BLaER1 (cell line): ENCODE data around the gene PARP9.

Experiments used
- H3K27ac ChIP-seq: shearing (Covaris generic); formaldehyde crosslinking; 2 replicates; pipeline ENCODE4 v1.8.1; 2022
- H3K27me3 ChIP-seq: shearing (Covaris generic); formaldehyde crosslinking; 2 replicates; pipeline ENCODE4 v1.8.1; 2022
- H3K36me3 ChIP-seq: shearing (Covaris generic); formaldehyde crosslinking; 2 replicates; pipeline ENCODE4 v1.8.1; 2022
- H3K4me1 ChIP-seq: shearing (Covaris generic); formaldehyde crosslinking; 2 replicates; pipeline ENCODE4 v1.8.1; 2022
- H3K4me2 ChIP-seq: shearing (Covaris generic); formaldehyde crosslinking; 2 replicates; pipeline ENCODE4 v1.8.1; 2022
- H3K4me3 ChIP-seq: shearing (Covaris generic); formaldehyde crosslinking; 2 replicates; pipeline ENCODE4 v1.8.1; 2022
- H3K9ac ChIP-seq: shearing (Covaris generic); formaldehyde crosslinking; 2 replicates; pipeline ENCODE4 v1.8.1; 2022
- H3K9me3 ChIP-seq: shearing (Covaris generic); formaldehyde crosslinking; 2 replicates; pipeline ENCODE4 v1.8.1; 2022
- H4K20me1 ChIP-seq: shearing (Covaris generic); formaldehyde crosslinking; 2 replicates; pipeline ENCODE4 v1.8.1; 2022
- Cebpa-rat ChIP-seq: shearing (Covaris generic); IDR thresholded peaks from 2 replicates; pipeline ENCODE4 v1.8.1; 2022

Gene PARP9

GRCh38 chr3:122594025-122594424 lies 29.9 kb upstream of the PARP9 start:
- Histone ChIP-seq H3K27ac (no peak overlapping the region), H3K9me3 (0 out of 2 replicates have a peak, but pooled peaks cover 12% of the 10 kb centered on the region), H3K4me2 (no peak overlapping the region), H3K36me3 (peaks cover 26% of the 10 kb centered on the region), H3K4me1 (peaks cover 6% of the 10 kb centered on the region; the same call in 1 of the 2 replicates), H3K9ac (no peak overlapping the region), H4K20me1 (no peaks in the 10 kb centered on the region), H3K27me3 (no peaks in the 10 kb centered on the region), H3K4me3 (no peak overlapping the region)
- no peak for TF ChIP-seq Cebpa-rat

- no peak overlapping the region for H3K27ac ChIP-seq
- H3K27me3 ChIP-seq = no peaks in the 10 kb centered on the region
- H4K20me1 ChIP-seq = peaks cover 10% of the 10 kb centered on the region; the same call in 1 of the 2 replicates
- H3K4me3 ChIP-seq = no peak overlapping the region
- H3K9me3 ChIP-seq = peaks cover 10% of the 10 kb centered on the region; the same call in 1 of the 2 replicates
- no peak overlapping the region for H3K9ac ChIP-seq
- peaks cover 6% of the 10 kb centered on the region; the same call in 1 of the 2 replicates for H3K4me1 ChIP-seq
- H3K4me2 ChIP-seq = no peak overlapping the region
- H3K36me3 ChIP-seq = peaks cover 26% of the 10 kb centered on the region
- TF ChIP-seq Cebpa-rat = no peak
These were observed 26.5 kb upstream of the PARP9 start for GRCh38 chr3:122590610-122591009.

GRCh38 chr3:122589297-122589696 lies 25.2 kb upstream of the PARP9 start:
- H3K9ac ChIP-seq = no peak overlapping the region
- no peak overlapping the region for H3K4me3 ChIP-seq
- no peaks in the 10 kb centered on the region for H3K27me3 ChIP-seq
- H3K4me2 ChIP-seq = no peak overlapping the region
- H3K9me3 ChIP-seq = peaks cover 17% of the 10 kb centered on the region
- TF ChIP-seq Cebpa-rat = no peak
- no peak overlapping the region for H3K27ac ChIP-seq
- H3K36me3 ChIP-seq = peaks cover 35% of the 10 kb centered on the region
- H3K4me1 ChIP-seq = no peaks in the 10 kb centered on the region
- peaks cover 10% of the 10 kb centered on the region; the same call in 1 of the 2 replicates for H4K20me1 ChIP-seq

- H3K36me3 ChIP-seq = peaks cover 49% of the 10 kb centered on the region
- H3K27ac ChIP-seq = no peak overlapping the region
- no peak overlapping the region for H3K9ac ChIP-seq
- TF ChIP-seq Cebpa-rat = no peak
- no peaks in the 10 kb centered on the region for H3K27me3 ChIP-seq
- H4K20me1 ChIP-seq = peaks cover 10% of the 10 kb centered on the region; the same call in 1 of the 2 replicates
- no peaks in the 10 kb centered on the region for H3K4me1 ChIP-seq
- H3K4me3 ChIP-seq = no peak overlapping the region
- H3K4me2 ChIP-seq = no peak overlapping the region
- H3K9me3 ChIP-seq = peaks cover 31% of the 10 kb centered on the region
These were observed 23.5 kb upstream of the PARP9 start for GRCh38 chr3:122587572-122587971.

- Histone ChIP-seq H3K4me3 (no peak overlapping the region), H3K27ac (no peak overlapping the region), H3K36me3 (peaks cover 48% of the 10 kb centered on the region), H4K20me1 (peaks cover 10% of the 10 kb centered on the region; the same call in 1 of the 2 replicates), H3K27me3 (no peaks in the 10 kb centered on the region), H3K4me1 (no peaks in the 10 kb centered on the region), H3K4me2 (no peak overlapping the region), H3K9ac (no peak overlapping the region), H3K9me3 (peaks cover 38% of the 10 kb centered on the region)
- no peak for TF ChIP-seq Cebpa-rat
These were observed 22.8 kb upstream of the PARP9 start for GRCh38 chr3:122586773-122587485.

- TF ChIP-seq Cebpa-rat = no peak
These were observed 22.0 kb upstream of the PARP9 start for GRCh38 chr3:122586098-122586497.

DNA sequence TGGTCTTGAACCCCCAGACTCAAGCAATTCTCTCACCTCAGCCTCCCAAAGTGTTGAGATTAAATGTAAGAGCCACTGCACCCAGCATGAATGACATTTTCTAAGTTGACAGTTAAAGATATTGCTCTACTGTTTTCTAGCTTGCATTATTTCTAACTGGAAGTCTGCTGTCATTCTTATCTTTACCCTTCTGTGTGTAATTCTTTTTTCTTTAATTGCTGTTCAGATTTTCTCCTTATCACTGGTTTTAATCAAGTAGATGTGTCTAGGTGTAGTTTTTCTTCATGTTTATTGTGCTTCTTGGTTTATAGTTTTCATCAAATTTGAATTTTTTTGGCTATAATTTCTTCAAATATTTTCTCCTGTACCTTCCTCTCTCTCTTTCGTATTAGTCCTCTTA lies 18.3 kb upstream of the PARP9 start:
- H4K20me1 ChIP-seq = 0 out of 2 replicates have a peak, but pooled peaks cover 1% of the 10 kb centered on the region
- H3K27me3 ChIP-seq = no peaks in the 10 kb centered on the region
- H3K9me3 ChIP-seq = peaks cover 49% of the 10 kb centered on the region
- peaks cover 12% of the 10 kb centered on the region for H3K4me1 ChIP-seq
- no peak for TF ChIP-seq Cebpa-rat
- no peak overlapping the region for H3K27ac ChIP-seq
- no peak overlapping the region for H3K9ac ChIP-seq
- peaks cover 47% of the 10 kb centered on the region for H3K36me3 ChIP-seq
- H3K4me2 ChIP-seq = no peak overlapping the region
- H3K4me3 ChIP-seq = no peak overlapping the region

More at GRCh38 chr3:122586098-122586497, 22.0 kb upstream of the PARP9 start:
- Histone ChIP-seq H3K4me2 (no peak overlapping the region), H4K20me1 (peaks cover 10% of the 10 kb centered on the region; the same call in 1 of the 2 replicates), H3K4me1 (no peaks in the 10 kb centered on the region), H3K4me3 (no peak overlapping the region), H3K36me3 (peaks cover 49% of the 10 kb centered on the region), H3K27ac (no peak overlapping the region), H3K27me3 (no peaks in the 10 kb centered on the region), H3K9ac (no peak overlapping the region), H3K9me3 (peaks cover 42% of the 10 kb centered on the region)

DNA sequence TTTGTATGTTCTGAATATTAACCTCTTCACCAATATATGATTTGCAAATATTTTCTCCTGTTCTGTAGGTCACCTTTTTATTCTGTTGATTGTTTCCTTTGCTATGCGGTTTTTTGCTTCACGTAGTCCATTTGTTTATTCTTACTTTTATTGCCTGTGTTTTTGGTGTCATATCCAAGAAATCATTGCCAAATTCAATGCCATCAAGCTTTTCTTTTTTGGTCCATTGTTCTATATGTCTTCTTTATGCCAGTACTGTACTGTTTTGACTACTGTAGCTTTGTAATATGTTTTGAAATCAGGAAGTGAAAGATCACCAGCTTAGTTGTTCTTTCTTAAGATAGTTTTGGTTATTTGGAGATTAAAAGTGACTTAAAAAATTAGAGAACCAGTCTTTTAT lies 17.5 kb upstream of the PARP9 start:
- no peak overlapping the region for H3K9ac ChIP-seq
- no peak overlapping the region for H3K4me2 ChIP-seq
- peaks cover 49% of the 10 kb centered on the region for H3K9me3 ChIP-seq
- peaks cover 43% of the 10 kb centered on the region for H3K36me3 ChIP-seq
- TF ChIP-seq Cebpa-rat = no peak
- peaks cover 20% of the 10 kb centered on the region for H3K4me1 ChIP-seq
- H3K27ac ChIP-seq = no peak overlapping the region
- H4K20me1 ChIP-seq = no peaks in the 10 kb centered on the region
- no peaks in the 10 kb centered on the region for H3K27me3 ChIP-seq
- H3K4me3 ChIP-seq = no peak overlapping the region

- H3K27ac ChIP-seq = no peak overlapping the region
- no peak overlapping the region for H3K9ac ChIP-seq
- H3K4me3 ChIP-seq = no peak overlapping the region
- H3K9me3 ChIP-seq = peaks cover 47% of the 10 kb centered on the region
- H3K4me1 ChIP-seq = peaks cover 31% of the 10 kb centered on the region
- no peaks in the 10 kb centered on the region for H4K20me1 ChIP-seq
- TF ChIP-seq Cebpa-rat = no peak
- H3K27me3 ChIP-seq = no peaks in the 10 kb centered on the region
- H3K36me3 ChIP-seq = peaks cover 41% of the 10 kb centered on the region
- no peak overlapping the region for H3K4me2 ChIP-seq
These were observed 16.4 kb upstream of the PARP9 start for GRCh38 chr3:122580470-122580869.

DNA sequence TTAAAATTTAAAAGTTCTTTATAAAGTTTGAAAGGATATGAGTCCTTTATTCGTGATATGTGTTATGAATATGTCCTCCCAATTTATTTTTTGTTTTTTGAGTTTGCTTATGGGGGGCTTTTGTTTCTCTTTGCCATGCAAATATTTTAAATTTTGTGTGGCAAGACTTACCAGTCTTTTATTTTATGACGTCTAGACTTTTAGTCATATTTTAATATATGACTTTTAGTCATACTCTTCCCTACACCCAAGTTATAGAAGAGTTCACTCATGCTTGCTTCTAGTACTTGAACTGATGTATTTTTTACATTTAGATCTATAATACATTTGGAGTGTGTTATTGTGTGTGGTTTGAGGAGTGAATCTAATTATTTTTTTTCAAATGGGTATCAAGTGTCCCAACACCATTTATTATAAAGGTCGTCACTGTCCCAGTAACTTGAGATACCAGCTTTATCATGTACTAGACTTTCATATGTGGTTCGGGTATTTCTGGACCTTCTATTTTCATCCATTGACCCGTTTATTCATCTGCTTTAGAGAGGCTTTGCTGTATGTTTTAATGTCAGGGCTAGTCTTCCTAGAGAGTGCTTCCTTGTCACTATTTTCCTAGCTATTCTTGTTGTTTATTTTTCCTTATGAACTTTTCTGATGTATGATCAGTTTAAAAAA lies 14.1 kb upstream of the PARP9 start:
- peak overlapping the region; percentile 79 for H3K4me3 ChIP-seq
- peak overlapping the region; percentile 96 for H3K4me2 ChIP-seq
- H3K9me3 ChIP-seq = peaks cover 28% of the 10 kb centered on the region
- peaks cover 53% of the 10 kb centered on the region for H3K4me1 ChIP-seq
- TF ChIP-seq Cebpa-rat = no peak
- peaks cover 27% of the 10 kb centered on the region for H3K36me3 ChIP-seq
- no peaks in the 10 kb centered on the region for H4K20me1 ChIP-seq
- peak overlapping the region; percentile 97 for H3K27ac ChIP-seq
- peak overlapping the region; percentile 95 for H3K9ac ChIP-seq
- H3K27me3 ChIP-seq = no peaks in the 10 kb centered on the region
